HG03060 (cell line): ENCODE data around the gene TPPP2.

Source experiments
- ATAC-seq: cut with Tn5 transposase; IDR thresholded peaks from one replicate; pipeline ENCODE4 v1.9.1; 2021; ENCODE audit warnings: low read depth, moderate number of reproducible peaks; ENCODE audit not compliant: unreplicated experiment

Gene TPPP2

DNA sequence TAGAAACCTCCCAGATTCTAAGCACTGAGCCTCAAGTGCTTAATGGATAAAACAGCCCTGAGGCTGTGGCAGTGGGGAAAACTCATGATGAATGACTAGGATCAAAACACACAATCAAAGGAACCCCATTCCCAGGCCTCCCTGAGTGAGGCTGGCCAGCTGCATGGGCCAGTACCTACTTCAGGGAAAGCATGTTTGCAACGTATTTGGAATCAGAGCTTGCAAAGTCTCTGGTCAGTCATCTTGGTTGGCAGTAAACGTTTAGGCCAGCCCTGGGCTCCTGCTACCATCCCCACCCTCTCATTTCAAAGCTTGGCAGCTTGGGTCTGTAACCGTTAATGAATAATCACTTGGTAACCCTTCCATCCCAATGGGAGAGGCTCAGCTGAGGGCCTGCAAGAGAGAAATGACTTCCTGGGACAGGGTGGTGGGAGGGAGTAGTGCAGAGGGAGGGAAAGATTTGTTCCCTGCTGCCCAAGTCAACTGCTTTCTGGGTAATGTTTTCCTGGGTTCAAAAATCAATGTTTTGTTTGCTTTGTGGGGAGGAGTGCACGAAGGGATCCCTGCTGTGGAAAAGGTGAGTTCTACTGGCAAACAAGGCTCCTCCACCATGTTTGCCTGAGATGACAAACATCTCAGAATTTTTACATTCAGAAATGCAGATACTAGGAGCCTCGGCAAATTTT, 25.6 kb downstream of the TPPP2 start:
- no peak for ATAC-seq

DNA sequence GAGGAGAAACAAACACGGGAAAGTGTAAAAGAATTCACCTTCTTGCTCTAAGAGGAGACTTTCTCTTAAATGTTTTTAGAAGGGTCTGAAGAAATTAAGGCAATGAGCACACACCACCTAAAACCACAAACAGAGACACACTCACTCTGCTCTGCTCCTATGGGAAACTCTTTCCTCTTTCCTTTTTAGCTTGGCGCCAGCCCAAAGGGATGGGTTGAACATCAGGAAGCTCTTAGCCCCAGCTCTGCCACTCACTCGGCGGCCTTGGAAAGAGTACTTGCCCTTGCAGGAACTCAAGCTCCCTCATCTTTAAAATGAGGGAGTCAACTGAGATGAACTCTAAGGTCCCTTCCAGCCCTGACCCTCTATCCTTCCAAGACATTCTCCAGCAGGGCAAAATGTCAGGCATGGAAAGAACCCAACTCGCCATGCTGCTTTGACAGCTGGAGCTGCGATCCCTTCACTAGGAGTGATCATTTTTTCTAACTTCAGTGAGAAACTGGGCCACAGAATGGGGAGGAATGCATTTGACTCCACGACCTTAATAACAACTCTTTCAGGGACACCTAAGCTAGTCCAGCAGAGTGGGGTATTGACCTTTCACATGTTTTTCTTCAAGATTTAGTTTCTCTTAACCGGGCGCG, 26.6 kb downstream of the TPPP2 start:
- no peak for ATAC-seq

DNA sequence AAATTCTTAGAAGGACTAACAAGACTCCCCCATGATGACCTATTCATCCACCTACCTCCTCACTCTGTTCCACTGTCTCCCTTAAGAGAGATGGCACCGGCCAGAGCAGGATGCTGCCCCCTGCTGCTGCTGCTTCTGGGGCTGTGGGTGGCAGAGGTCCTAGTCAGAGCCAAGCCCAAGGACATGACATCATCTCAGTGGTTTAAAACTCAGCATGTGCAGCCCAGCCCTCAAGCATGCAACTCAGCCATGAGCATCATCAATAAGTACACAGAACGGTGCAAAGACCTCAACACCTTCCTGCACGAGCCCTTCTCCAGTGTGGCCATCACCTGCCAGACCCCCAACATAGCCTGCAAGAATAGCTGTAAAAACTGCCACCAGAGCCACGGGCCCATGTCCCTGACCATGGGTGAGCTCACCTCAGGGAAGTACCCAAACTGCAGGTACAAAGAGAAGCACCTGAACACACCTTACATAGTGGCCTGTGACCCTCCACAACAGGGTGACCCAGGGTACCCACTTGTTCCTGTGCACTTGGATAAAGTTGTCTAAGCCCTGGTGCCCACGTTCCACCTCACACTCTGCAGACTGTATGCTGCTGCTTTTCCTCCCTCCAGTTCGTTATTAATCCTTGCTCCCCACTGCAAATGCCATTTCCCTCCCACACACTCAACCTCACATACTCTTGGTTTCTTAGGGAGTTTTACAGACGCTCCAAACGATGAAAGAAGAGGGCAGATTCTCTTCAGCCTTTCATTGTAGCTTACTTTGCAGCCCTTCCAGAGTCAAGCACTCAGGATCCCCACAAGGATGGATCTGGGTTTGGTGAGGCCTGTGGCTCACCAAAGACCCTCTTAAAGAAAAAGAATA, 28.0 kb downstream of the TPPP2 start, which contains the start of gene RNASE8:
Gene RNASE8 (plus strand): TSS at position 20 of the 873 bp plus-strand sequence. CDS start 71 bp downstream, at position 91.
- ATAC-seq, result no peak

DNA sequence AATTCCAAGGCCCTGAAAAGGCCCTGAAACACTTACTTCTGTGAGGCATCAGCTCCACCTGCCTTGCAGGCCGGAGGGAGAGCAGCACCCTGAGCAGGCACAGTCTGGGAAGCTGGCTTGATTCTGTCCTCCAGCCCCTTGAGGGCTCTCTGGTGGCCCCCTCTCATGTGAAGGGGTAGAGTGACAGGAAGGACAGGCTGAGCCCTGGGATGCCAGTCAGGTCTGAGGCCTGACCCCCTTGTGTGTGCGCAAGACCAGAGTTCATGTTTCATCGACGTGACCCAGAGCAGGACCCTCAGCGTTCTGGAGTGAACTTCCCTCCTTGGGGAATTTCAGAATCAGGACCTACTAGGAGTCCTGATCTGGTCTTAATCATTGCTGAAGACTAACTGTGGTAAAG, 28.9 kb downstream of the TPPP2 start:
- ATAC-seq, result no peak

DNA sequence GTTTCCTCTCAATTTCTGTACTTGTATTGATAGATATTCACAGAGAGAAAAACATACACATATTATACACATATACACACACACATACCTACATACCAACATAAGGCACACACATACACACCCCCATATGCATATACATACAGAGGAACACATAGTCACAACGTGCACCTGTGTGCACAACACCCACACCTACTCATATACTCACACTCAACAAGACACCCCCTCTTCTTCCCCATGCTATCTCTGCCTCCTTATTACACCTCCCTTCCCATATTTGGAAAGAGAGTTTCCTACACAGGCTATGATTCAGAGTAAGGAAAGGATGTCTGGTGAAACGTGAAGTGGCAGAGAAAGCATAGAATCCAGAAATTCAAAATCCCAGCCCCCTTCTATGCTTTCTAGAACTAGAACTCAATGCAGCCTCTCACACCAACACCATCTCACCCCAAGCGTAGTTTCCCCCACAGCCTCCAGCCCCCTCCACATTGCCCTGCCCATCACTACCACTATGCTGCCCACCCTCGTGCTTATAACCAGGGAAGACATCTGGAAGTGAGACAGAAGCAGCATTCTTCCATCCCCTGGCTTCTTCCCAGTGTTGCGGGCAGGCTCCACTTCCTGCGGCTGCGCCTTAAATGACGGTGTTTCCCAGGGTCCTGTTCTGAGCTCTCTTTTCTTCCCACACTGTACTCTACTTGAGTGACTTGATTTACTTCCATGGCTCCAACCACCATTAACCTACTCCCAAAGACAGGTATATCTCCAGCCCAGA, 30.0 kb downstream of the TPPP2 start:
- ATAC-seq, result no peak

DNA sequence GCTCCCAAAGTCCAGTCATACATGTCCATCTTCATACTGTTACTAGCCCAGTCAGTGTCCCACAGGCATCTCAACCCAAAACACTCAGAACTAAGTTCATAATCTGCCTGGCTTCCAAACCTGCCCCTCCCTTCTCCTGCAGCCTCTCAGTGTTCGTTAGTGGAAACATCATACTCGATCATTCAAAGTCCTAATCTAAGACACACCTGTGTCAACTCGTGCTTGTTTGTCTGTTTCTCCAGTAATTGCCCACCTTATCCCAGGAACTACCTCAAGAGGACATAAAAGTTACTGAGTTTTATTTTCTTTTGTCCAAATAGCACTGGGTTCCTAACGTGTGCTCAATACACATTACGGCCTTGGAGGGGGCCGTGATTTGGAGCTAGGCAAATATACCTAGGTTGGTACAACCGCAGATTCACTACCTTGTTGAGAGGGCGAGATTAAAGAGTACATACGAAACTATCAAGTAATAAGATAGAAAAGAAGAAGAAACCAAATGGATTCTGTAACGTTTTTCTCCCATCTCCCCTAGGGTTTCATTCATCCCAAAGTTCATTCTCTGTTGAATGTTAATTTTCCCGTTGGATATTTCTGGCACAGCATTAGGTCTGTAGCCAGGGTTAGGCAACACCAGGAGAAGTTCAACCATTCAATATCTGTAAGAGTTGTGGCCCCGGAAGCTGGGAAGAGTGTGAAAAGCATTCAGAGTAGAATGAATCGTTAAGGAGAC, 30.8 kb downstream of the TPPP2 start:
- ATAC-seq, result no peak

DNA sequence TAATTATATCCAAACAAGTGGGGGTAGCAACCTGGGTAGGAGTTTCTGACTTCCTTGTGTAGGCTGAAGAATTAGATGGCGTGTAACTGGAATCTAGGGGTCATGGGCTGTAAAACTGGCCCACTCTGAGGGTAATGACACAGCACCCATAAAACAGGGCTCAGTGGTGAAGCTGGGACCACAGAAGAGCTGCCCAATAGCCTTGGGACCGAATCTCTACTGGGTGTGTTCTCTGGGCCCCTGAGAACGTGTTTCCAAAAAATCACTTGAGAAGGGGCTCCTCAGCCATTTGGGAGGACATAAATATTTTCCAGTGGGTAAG, 31.3 kb downstream of the TPPP2 start:
- no peak for ATAC-seq

DNA sequence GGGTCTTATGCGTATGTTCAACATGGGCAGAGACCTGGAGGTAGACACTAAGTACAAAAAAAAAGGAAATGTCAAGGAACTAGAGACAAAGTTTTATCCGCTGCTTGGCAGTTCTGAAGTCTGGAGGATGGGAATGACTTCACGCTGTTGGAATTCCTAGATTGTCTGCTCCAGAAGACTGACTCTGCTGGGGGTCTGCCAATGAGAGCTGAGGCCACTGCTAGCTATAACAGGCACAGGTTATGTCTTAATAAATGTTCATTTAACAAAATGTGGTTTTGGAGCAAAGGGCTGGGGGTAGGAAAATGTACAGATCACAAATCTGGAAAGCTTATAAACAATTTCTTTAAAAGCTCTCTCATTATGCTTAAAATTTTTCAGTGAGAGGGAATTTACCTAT, 33.5 kb downstream of the TPPP2 start:
- ATAC-seq, result no peak

DNA sequence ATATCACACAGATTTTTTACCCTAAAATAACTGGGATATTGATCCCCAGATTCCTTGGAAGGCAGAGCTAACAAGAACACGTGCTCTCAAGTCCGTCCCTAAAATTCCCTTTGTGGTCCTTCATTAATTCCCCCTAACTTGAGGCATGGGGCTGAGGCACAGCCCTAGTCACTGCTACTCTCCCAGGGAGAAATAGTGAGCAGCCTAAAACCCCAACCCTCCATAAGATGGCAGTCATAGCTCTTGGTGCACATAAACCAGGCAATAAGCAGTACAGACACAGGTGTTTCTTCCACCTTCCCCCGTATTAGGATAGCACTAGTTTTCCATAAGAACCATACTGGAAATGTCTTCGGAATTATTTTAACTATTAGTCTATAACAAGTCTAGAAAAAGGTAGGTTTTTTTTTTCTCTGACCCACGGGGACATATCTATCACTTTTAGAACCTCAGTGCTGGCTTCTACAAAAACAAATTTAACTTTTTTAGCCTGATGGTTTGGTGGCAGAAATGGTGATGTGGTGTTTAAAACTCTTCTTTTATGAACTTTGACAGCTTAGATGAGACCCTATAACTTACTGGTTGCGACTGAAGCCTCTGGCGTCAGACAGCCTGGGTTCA, 37.0 kb downstream of the TPPP2 start:
- ATAC-seq, result no peak

DNA sequence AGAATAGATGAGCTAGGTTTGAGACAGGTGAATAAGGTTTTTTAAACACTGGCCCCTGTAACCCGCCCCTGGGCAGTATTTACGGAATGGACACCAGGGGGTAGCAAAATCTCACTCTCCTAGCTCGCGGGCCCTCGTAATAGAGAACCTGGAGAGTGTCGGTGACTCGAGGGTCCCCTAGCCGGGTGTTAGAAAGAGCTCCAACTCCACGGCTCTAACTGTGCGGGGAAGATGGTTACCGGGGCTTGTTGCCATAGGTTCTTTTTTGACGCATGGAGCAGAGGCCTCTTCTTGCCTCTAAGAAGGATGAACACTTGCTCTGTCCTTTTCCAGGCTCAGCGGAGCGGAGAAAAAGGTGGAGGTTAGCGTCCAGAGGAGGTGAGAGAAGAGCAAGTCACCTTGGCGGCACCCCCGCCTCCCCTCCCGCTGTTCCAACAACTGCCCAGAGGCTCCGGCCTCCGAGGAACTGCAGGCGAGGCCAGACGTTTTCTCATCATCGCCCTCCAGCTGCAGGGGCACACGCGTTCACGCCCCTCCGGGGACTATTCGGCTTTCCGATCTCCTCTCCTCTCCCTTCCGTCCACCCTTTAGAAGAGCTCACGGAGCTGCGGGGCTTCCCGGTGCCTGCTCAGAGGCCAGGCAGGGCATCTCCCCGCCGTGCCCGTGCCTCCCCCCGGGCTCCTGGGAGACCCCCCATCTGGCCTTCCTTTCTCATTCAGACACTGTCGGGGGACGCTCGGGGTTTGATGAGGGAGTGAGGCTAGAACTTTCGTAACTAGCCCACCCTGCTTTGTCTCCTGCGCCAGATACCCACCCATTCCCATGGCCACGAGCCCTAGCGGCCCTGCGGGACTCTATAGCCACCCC, 38.7 kb downstream of the TPPP2 start:
- ATAC-seq, result no peak

DNA sequence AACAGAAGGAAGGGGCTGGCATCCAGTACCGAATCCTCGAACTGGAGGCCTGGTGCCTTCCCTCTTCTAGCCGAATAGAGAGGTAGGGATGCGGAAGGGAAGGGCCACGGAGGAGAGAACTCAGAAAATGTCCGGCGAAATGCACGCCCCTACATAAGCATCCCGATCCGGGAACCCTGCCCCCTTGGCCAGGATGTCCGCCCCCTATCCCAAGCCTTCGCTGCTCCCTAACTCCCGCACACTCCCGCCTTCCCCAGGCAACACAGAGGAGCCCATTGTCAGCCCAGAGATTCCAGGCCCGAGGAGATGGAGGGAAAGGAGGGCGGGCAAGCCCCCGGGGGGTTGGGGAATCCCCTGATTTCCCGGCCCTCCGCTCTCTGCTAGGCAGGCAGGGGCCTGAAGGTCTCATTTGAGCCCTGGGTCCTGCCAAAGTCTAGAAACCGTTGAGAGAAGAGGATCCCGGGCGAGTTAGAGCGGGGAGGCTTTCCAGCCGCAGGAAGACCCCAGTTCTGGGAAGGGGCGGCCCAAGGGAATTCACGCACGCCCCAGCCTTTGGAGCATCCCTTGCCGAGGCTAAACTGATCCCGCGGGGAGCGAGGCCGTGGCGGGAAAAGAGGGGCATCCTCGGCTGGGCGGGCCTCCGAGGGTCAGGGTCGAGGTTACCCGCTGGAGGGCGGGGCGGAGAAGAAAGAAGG, 39.5 kb downstream of the TPPP2 start:
- no peak for ATAC-seq

DNA sequence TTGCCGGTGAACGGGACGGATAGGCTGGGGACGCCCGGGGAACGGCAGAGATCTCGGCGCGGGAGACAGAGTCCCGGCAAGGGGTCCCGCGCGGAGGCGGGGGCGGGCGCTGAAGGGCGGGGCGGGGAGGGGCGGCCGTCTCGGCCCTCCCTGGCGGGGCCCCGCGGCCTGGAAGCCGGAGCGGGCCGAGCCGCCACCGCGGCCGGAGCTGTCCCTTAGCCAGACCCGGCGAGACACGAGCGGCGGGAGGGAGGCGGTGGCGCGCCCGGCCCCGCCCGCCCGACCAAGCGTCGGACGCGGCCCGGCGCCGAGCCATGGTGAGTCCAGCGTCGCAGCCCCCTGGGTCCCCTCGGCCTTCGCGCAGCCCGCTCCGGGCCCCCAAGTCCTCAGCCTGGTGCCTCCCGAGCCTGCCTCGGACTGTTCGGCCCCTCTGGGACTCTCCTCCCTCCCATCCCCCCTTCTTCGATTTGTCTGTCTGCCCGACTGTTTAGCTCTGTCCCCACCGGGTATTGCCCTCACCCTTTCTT, 40.1 kb downstream of the TPPP2 start, which contains the start of gene ARHGEF40:
Gene ARHGEF40 (plus strand): TSS at position 222 of the 527 bp plus-strand sequence. CDS start 93 bp downstream, at position 315.
- ATAC-seq, result no peak

DNA sequence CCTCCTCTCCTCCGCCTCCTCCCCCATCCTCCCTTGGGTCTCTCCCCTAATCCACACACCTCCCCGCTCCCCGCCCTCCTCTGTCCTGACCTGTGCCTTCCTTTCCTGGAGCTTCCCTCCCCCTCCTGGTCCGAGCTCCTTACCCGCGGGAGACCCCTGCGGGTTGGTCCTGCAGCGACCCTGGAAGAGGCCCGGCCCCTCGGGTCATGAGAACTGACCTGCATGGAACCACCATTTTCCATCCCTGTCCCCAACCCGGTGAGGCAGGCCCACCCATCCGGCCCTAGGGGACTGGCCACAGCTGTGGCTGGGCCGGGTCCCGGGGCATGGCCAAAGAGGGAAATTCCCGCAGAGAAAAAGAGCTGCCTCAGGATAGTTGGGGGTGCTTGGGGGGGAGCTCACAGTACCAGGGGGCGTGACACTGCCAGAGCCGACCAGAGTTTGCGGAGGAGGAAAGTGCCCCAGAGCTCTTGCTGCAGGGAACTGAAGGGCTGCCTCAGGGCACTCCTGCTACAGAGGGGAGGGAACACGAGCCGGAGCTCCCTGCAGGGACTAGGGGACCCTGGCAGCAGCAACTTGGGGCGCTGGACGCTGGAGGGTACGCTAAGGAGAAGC, 40.7 kb downstream of the TPPP2 start:
- no peak for ATAC-seq

DNA sequence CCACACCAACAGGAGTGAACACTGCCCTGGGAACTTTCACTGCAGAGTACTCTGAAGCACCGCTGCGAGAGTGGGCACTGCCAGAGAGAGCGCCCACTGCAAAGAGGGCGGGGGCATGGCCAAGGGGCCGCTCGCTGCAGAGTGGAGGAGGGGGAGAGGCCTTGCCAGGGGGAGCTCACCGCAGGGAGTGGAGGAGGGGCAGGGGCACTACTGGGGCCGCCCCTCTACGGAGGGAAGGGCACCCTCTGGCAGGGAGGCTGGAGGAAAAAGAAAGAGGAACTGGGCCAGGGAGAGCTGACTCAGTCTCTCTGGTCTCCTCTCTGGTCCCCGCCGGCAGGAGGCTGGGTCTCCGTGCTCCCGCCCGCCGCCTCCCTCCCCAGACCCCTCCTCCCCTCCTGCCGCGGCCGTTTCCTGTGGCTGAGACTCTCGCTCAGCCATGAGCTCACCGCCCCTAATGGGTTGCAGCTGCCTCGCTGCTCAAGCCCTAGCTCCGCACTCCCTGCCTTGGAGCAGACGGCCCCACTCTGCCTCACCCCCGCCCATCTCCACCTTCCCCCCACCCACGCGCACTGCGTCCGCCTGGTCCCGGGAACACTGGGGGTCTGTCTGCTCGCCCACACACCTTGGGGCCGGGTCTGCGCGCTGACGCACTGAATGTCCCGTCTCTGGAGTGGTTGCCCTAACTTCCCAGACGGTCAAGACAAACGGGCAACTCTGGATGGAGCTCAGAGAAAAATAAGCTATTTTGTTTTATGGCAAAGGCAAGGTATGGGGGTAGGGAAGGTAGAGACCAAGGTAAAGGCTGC, 41.4 kb downstream of the TPPP2 start:
- no peak for ATAC-seq

DNA sequence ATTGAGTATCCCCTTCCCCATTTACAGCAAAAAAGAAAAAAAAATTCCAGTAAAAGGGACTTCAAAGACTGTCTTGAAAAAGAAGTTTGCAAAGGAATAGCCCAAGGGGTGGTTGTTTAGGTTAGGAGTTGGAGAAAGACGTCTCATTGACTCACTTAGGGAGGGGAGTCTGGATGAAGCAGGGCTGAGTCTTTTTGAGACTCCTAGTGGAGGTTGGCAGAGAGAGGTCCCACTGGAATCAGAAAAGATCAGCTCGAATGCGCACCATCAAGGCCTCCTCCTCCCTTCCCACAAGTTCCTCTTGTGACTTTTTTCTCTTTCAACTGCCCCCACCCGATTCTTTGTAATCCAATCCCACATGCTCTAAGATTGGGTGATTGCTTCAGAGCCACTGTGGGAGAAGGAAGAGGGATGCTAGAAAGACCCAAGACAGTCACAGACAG, 42.0 kb downstream of the TPPP2 start:
- no peak for ATAC-seq

DNA sequence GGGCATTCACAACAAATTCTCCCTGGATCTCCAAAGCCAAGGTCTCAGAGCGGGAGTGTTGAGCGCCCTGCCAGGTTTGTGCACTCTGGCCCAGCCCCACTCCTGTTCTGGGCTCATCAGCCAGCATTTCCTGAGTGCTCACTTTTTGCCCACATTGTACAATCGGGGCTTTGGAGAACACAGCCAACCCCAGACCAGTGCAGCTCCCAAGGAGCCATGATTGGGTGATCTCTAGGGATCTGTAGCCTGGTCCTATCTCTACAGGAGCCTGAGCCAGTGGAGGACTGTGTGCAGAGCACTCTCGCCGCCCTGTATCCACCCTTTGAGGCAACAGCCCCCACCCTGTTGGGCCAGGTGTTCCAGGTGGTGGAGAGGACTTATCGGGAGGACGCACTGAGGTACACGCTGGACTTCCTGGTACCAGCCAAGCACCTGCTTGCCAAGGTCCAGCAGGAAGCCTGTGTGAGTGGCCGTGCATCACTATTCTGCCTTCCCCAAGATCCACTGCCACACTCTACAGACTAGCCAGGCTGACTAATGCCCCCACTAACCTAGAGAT, 42.8 kb downstream of the TPPP2 start:
- ATAC-seq, result no peak
